Omental fat pad (tissue), 4 donors: ENCODE data around the gene FUT4. TPM values are rescaled to one million over a fixed set of nuclear protein-coding genes. Genes with fewer than 3 reads are reported as not detected.

ENCODE experiments used
- ATAC-seq: fragments of 150-250 bp; one replicate; pipeline ENCODE4 v1.9.1; 2016; ENCODE audit warnings: mild to moderate bottlenecking, moderate library complexity; ENCODE audit not compliant: low FRiP score
- DNase-seq: peaks from one replicate; pipeline ENCODE4 v3.0.0-alpha.2; 2019; ENCODE audit warnings: low spot score
- total RNA-seq, 4 donors: library from RNA; depleted of rRNA; stranded (reverse); fragments of >200 nt; gene quantifications; one replicate each; pipeline ENCODE4 v1.1.0, GENCODE V29; 2016
- TF ChIP-seq, protein P1 (sequence below), 3 donors: fragments of 450-650 bp; IDR thresholded peaks; one replicate each; pipeline ENCODE4 v1.5.1; 2016 to 2017; ENCODE audit warnings: antibody characterized with exemption in 3 of 3, mild to moderate bottlenecking in 3 of 3, moderate library complexity in 2 of 3

FUT4 gene
- total RNA-seq, 4 donors from 2014 or later = 4.2 to 7.4 (median 6.9) TPM

DNA sequence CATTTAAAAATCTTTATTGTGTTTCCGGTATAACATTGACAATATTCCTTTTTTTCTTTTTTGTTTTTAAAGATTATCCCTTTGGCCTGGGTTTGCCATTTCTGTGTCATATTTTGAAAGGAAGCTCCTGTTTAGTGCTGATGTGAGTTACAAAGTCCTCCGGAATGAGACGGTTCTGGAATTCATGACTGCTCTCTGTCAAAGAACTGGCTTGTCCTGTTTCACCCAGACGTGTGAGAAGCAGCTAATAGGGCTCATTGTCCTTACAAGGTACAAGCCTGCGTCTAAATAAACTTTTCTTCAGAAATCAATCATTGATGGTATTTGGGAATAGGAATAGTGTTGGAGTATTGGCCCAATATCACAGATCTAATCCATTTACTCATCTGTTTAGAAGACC, 43.3 kb downstream of the FUT4 start:
- no peak for ATAC-seq
- TF ChIP-seq, protein P1, sequence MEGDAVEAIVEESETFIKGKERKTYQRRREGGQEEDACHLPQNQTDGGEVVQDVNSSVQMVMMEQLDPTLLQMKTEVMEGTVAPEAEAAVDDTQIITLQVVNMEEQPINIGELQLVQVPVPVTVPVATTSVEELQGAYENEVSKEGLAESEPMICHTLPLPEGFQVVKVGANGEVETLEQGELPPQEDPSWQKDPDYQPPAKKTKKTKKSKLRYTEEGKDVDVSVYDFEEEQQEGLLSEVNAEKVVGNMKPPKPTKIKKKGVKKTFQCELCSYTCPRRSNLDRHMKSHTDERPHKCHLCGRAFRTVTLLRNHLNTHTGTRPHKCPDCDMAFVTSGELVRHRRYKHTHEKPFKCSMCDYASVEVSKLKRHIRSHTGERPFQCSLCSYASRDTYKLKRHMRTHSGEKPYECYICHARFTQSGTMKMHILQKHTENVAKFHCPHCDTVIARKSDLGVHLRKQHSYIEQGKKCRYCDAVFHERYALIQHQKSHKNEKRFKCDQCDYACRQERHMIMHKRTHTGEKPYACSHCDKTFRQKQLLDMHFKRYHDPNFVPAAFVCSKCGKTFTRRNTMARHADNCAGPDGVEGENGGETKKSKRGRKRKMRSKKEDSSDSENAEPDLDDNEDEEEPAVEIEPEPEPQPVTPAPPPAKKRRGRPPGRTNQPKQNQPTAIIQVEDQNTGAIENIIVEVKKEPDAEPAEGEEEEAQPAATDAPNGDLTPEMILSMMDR (IDR thresholded peaks at IDR 0.05) = no peak
- DNase-seq = no peak

DNA sequence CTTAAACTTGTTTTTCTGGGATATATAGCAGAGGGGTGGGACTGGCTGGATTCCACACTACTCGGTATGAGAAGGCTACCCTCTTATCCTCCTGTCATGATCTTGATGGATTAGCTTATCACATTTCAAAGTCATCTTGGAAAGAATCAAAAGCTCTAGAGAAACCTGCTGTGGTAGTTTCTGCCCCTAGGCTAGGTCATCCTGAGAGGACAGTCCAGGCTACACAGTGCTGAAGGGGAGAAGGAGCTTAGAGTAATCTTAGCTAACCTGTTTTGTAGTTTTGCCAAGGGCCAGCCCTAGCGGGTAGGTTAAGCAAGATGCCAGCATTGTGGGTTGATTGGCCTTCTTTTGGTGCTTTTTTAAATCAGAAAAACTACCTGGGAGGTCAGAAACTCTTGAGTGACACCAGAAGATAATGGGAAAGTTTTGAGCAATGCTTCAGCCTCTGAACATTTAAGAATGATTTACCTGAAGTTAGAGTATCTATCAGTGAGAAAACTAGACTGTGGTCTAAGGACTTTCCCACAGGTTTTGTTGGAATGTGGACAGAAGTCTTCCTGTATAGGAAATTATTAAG, 44.7 kb downstream of the FUT4 start:
- TF ChIP-seq, protein P1 (IDR thresholded peaks at IDR 0.05) = no peak
- ATAC-seq (no peak), DNase-seq (no peak)

- TF ChIP-seq, protein P1 (IDR thresholded peaks at IDR 0.05) = no peak
- DNase-seq (no peak), ATAC-seq (no peak)
These were observed 46.8 kb downstream of the FUT4 start for GRCh38 chr11:94590352-94591041.

DNA sequence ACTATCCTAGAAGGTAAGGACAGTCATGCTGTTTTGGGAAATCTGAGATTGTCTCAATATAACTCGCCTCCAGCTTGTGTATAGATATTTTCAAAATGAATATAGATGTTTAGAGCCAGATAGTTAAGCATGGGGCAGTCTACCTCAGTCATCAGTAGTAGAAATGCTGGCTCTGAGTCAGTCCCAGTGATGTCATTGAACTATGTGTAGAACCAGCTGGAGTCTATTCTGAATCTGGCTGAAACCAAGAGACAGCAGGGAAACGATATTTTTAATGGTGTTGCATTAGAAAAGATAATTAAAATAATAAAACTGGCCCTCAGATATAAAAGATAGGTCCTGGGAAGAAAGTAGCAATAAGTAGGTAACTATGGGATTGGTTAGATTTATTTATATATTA, 49.3 kb downstream of the FUT4 start:
- ATAC-seq (no peak), DNase-seq (no peak)
- TF ChIP-seq, protein P1 (IDR thresholded peaks at IDR 0.05) = no peak

- TF ChIP-seq, protein P1 (IDR thresholded peaks at IDR 0.05) = no peak
- DNase-seq = no peak
- ATAC-seq = no peak
These were observed 51.4 kb downstream of the FUT4 start for GRCh38 chr11:94595076-94595475.

DNA sequence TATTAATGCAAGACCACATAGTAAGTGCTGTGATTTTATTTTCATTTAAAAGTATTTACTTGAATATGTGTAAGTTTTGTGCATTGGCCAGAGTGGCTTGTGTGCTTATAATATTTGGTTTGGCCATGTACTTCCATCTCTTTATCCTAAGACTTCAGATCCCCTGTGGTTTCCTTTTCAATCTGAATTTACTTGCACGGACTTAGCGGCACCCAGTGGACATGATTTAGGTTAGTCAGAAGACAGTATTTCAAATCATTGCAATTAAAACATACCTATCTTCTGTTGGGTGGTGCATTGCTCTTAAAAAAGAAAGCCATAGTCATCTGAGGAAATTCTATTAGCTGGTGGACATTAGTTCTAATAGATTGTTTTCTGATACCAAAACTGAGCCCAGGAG, 54.2 kb downstream of the FUT4 start:
- DNase-seq = no peak
- TF ChIP-seq, protein P1 (IDR thresholded peaks at IDR 0.05) = no peak
- ATAC-seq = no peak

Other genes starting within 250 kb of the FUT4 start
- not detected for gene IZUMO1R, start 239.3 kb upstream of the FUT4 start, total RNA-seq
- under 1 TPM in 1 of 4 donors, not detected in 3; 0.09 TPM for gene GPR83, start 142.5 kb upstream of the FUT4 start, total RNA-seq
- 10 to 100 TPM; 10.4 to 21.0 (median 14.4) TPM for gene MRE11, start 50.1 kb upstream of the FUT4 start, total RNA-seq
- gene ANKRD49, start 49.9 kb upstream of the FUT4 start, total RNA-seq = 10 to 100 TPM in 2 of 4 donors, 1 to 10 TPM in 2; 7.2 to 25.2 (median 9.3) TPM
- not detected for gene C11orf97, start 31.5 kb upstream of the FUT4 start, total RNA-seq
- gene PIWIL4, start 23.4 kb downstream of the FUT4 start, total RNA-seq = 1 to 10 TPM; 2.3 to 6.0 (median 2.7) TPM
- gene AMOTL1, start 224.4 kb downstream of the FUT4 start, total RNA-seq = 10 to 100 TPM; 32.0 to 67.6 (median 56.8) TPM